CD4-positive, alpha-beta T cell treated with Interleukin-17A for 4 hours (primary cell): ENCODE data around the gene FAM98A.

Experiments used
- DNase-seq: peaks from one replicate; pipeline ENCODE4 v3.0.0-alpha.2; 2020; ENCODE audit warnings: mixed read lengths

FAM98A gene

DNA sequence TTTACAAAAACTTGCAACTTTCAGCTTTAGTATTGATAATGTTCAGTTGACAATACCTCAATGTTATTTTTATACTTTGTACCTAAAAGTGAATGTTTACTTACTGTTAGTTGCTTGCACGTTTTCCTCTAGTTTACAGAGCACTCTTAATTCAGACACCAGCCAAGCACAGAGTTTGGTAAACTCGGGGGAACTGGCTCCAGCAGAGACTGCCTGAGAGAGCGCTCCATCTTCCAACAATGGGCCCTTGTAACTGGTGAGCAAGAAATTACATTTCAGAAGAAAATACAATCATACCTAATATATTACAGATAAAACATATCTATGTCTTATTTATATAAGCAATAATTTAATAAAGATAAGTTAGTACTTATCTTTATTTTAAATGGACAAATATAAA, 3.7 kb downstream of the FAM98A start:
- no peak for DNase-seq

DNA sequence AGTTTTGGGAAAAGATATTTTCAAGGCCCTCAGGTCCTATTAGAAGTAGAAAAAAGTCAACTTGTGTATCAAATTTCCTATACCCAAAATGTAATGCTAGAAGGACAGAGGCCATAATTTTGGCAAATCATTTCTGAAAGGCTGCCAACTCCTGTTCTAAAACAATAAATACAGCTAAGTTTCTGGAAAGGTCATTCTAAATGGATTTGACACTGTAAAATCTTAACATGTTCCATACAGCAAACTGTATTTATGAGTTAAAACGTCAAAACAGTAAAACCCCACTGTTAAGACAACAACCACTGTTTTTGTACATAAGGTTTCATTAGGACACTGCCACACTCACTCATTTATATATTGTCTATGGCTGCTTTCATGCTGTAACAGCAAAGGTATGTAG, 9.7 kb downstream of the FAM98A start:
- no peak for DNase-seq

DNA sequence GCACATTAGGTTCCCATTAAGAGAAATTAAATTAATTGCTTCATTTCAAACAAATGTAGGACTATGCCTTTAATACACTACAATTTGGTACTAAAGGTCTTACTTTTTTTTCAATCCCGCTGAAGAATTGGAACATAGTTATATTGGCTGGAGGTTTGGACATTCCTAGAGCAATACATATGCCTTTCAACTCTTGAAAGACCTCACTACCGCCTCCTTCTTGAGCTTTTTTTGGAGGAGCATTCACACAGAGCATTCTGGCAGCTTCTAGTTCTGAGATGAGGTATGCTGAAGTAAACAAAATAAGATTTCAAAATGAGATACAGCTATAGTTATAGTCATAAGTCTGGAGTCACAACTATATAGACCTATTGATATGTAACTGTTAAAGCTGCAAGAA, 10.9 kb downstream of the FAM98A start:
- DNase-seq = no peak

DNA sequence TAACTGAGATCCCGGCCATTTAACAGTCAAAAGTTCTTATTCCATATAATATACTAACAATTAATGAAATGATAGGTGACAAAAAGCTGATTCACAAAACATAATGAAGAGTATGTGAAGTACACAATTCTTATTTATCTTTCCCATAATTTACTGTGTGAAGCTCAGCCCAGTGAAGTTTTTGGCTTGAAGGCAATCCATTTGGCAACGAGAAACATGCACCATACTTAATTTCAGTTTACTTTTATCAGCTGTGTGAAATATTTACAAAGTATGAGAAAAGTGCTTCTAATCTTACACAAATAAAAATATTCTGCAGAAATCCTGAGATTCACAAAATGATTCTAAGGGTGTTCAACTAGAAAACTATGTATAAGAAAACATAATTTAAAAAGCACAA, 12.3 kb downstream of the FAM98A start:
- no peak for DNase-seq

DNA sequence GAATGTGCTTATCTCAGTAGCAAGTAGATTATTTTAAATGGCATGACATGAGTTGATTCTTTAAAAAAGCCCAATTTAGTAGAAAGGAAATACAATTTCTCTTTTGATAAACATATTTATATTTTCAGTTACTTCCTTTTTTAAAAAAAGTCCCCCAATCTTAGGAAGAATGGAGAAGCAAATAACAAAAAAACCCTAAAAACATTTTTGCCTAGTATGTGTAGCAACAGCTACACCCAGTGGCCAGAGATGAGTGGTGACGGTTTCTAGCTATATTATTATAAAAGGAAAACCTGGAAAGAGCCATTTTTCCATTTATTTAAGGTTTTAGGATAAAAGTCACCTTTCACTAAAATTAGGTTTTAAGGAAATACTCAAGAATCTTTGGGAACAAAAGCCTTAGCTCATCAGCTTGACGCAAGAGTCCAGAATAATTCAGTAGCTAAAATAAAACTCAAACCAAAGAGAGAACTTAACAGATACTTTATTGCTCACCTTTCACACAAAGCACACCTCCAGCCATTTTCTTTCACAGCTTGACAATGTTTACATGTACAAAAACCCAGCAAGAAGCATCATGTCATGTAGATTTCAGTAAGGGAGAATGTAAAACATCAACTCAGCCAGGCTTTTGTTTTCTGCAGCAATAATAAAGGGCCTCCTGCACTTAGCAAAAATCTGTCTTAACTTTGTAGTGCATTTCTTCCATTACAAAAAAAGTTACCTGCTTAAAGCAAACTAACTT, 15.7 kb downstream of the FAM98A start:
- DNase-seq = peak; percentile 40

DNA sequence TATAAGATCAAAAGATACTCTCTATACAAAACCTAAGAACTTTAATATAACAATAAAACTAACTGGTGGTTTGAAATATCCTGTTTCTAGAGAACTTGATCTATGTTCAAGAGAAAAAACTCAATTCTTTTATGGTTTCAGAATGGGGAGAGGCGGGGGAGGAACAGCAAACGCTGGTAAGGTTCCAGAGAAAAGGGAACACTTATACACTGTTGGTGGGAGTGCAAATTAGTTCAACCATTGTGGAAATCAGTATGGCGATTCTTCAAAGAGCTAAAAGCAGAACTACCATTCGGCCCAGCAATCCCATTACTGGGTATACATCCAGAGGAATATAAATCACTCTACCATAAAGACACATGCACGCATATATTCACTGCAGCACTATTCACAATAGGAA, 17.2 kb downstream of the FAM98A start:
- no peak for DNase-seq

DNA sequence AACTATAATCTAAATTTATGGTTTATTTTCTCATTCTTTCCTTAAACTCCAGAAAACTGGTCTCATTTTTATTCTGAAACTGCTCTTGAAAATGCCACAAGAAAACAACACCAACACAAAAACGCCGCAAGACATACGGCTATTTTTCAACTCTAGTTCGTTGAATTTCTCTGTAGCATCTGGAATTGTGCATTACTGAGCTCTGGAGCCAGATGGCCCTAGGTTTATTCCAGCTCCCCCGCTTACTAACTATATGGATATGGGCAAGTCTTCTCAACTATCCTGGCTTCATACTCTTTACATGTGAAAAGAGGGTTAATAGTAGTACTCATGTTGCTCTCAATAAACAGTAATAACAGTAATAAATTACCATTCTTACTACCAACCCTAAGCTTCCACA, 19.9 kb downstream of the FAM98A start:
- DNase-seq = no peak

DNA sequence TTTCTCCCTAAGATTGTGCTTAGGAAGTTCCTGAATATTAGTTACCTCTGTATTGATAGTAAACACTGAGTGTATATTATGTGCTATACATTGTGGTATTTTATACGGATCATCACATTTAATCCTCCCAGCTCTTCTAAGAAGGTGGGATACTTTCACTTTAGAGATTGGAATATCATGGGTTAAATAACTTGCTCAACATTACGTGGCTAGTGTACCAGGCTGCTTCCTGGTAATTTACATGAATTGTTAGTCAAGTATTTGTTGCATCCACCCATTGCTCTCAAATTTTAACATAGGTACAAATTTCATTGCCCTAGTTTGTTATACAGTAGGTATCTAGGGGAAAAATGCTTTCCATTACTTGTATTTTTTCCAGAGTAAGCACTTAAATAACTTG, 21.4 kb downstream of the FAM98A start:
- no peak for DNase-seq

DNA sequence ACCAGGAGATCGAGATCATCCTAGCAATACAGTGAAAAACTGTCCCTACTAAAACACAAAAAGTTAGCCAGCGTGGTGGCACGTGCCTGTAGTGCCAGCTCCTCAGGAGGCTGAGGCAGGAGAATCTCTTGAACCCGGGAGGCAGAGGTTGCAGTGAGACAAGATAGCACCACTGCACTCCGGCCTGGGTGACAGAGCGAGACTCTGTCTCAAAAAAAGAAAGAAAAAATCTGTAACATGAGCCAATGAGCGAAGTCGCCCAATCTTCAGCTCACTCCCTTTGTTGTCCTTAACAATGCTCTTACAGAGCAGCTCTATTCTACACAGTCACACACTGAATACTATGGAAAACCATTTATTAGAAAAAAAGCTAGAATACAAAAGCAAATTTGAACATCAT, 22.0 kb downstream of the FAM98A start:
- no peak for DNase-seq

DNA sequence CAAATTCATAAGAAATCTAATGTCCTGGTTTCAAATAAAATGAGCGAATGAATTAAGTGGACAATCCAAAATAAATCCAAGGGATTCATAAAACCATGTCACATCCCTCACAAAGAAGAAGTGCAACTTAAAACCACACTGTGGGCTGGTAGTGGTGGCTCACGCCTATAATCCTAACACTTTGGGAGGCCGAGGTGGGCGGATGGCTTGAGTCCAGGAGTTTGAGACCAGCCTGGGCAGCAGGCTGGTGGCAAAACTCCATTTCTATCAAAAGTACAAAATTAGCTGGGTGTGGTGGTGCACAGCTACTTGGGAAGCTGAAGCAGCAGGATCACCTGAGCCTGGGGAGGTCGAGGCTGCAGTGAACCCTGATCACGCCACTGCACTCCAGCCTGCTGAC, 25.4 kb downstream of the FAM98A start:
- no peak for DNase-seq

DNA sequence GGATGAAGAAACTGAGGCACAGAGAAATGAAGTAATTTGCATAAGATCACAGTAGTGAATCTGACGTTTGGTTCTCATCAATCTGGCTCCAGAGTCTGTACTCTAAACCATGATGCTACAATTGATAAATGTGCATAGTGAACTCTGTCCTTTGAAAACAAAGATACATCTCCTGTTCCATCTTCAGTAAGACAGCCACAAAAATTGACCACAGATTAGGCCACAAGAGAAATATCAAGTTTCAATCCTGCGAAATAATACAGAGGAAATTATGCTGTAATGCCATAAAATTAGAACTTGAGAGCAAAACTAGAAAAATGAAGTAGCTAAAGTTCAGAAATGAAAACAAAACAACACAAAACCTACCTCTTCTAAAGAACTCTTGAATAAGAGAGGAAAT, 28.4 kb downstream of the FAM98A start:
- no peak for DNase-seq

DNA sequence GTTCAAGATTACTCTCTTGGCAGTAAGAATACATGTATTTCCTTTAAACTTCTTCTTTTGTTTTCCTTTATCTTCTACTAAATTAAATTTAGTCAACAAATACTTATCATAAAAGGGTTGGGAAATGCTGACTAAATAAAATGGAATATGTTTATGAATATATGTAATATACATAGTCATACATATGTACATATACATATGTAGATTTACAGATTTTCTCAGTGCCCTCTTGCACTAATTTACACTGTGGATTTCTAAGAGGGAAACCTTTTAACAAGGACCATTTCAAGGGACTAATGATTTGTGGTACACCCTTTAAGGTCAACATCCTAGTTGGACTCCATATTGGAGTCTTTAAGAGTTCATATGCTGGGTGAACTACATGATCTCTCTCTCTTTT, 37.2 kb downstream of the FAM98A start:
- no peak for DNase-seq

DNA sequence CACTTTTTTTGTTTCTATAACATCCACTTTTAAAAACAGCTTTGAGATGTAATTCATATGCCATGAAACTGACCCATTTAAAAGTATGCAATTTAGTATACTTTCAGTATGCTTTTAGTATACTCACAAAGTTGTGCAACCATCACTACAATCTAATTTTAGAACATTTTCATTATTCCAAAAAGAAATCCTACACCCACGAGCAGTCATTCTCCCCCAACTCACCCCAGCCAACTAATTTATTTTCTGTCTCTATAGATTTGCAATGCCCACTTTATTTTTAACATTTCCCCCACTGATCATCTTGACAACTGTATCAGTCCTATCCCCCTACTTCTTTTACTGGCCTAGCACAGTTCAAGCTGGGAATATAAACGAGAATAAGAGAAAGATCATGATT, 39.1 kb downstream of the FAM98A start:
- DNase-seq = no peak

DNA sequence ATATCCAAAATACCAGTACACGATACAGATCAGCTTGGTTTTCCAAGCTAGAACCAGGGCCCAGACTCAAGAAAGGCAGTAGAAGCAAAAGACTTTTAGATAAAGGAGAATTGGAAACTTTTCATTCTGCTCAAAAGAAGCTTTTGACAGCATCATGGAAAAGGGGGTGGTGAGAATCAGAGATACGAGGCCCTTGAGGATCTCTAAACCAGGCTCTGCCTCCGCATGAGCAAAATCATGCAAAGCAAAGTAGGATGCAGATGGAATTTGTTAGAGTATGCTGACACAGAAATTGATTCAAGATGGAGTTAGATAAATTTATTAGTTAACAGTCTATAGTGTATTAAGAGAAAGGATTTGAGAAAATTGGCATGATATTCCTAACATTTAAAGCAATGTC, 39.8 kb downstream of the FAM98A start:
- no peak for DNase-seq

DNA sequence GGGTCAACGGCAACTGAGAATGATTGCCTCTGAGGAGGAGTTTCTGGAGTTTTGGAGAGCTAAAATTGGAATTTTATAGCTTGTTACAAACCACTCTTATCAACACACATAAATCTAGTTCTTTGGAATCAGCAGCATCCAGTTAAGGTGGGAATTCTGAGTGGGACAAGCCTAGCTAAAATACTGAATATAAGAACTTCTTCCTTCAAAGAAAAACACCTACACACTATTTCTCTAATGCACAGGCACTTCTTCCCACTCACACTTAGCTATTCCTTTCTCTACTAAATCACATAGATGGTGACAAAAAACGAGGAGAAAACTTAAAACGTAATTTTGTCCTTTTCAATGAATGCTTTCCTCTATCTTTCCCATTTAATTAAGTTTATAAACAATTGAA, 43.4 kb downstream of the FAM98A start:
- DNase-seq = no peak

DNA sequence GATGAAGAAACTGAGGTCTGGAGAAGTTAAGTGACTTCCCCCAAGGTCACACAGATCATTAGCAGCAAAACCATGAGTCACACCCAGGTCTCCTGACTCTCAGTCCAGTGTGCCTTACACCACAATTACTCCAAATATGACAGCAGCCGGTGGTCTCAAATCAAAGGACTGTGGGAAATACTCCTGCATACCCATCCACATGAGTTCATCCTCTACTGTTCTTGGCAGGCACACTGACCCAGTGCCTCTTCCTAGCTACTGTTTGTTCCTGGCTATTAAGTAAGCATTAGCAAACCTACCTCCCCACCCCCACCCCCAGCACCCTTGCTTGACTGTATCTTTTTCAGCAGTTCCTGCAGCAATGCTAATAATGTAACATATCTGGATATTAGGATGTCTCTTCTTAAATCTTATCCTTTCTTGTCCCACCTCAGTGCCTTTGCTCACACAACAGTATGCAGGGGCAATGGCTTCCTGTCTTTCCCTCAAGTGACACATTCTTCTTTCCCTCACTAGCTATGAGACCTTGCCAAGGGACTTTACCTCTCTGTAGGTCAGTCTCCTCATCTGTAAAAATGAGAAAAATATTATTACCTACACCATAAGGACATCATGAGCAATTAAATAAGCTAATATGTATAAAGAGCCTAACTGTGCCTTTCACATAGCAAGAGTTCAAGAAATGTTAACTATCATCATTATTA, 46.2 kb downstream of the FAM98A start:
- DNase-seq = no peak

DNA sequence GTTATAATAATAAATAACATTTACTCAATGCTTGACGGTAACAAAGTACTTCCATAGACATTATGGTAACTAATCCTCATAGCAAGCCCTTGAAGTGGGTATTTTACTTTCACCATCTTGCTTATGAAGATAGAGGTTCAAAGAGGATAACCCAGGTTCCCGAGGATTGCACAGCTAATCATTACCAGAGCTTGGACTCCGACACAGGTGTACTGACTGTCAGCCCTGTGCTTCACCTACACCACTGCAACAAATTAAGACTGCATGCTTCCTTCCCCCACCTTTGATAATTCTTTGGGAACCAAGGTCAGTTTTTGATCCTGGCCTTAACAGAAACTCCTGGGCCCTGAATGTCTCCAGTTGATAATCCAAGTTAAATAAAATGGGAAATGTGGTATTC, 48.9 kb downstream of the FAM98A start:
- DNase-seq = no peak

DNA sequence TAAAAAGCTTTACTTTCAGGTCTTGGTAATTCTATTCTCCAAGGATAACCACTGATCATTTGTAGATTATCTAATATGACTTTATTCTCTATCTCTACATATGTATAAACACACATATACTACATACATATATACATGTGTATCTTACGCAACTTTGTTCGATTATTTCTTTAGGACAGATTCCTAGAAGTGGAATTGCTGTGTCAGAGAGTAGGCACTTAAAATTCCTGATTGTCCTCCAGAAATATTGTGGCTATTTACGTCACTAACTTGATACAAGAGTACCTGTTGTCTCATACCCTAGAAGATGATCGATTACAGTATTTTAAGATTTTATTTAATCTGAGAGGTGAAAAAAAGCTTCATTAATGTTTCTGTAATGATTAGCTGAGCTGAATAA, 57.9 kb downstream of the FAM98A start:
- DNase-seq = no peak

DNA sequence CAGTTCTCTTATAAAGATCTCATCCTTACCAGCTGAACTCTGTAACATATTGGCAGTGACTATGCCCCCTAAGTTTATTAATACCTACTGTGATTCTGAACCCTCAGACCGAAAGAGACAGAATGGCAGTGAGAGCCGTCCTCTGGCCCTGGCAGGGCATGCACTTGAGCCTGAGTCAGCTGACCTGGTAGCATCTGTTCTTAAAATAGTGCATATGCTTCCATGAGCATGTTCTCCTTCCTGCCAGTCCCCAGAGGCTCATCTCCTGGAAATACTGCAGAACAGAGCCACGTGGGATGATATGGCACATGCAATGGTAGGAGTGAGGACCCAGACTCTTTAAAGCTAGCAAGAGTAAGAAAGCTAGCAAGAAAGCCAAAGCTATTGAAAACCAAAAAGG, 63.7 kb downstream of the FAM98A start:
- DNase-seq = no peak
